GM23338 (cell line): ENCODE data around the gene NLRX1. TPM values are rescaled to one million over a fixed set of nuclear protein-coding genes. Genes with fewer than 3 reads are reported as not detected.

Experiments
- JUNB ChIP-seq: IDR thresholded peaks from one replicate; pipeline ENCODE4 v1.6.1; 2016; ENCODE audit warnings: antibody characterized with exemption; ENCODE audit not compliant: unreplicated experiment
- NANOG ChIP-seq: IDR thresholded peaks from 2 replicates; pipeline ENCODE4 v1.6.1; 2016; ENCODE audit warnings: antibody characterized with exemption, borderline replicate concordance
- REST ChIP-seq: IDR thresholded peaks from one replicate; pipeline ENCODE4 v1.6.1; 2018; ENCODE audit warnings: antibody characterized with exemption; ENCODE audit not compliant: unreplicated experiment
- ZNF331 ChIP-seq: fragments of 250-450 bp; sonication (Bioruptor Pico); IDR thresholded peaks from 2 replicates; pipeline ENCODE4 v1.5.0; 2020; ENCODE audit warnings: low read depth, mild to moderate bottlenecking, moderate library complexity
- polyA plus RNA-seq: library from polyadenylated mRNA; unstranded; fragments of >200 nt; fragmentation: Nextera tagmentation; extraction: Ambion mirVana; gene quantifications from 2 replicates; pipeline ENCODE4 v1.2.1, GENCODE V29; 2016
- total RNA-seq: library from RNA; depleted of rRNA; stranded (reverse); fragments of >200 nt; shearing (Covaris generic); gene quantifications from 2 replicates; pipeline ENCODE4 v1.2.3, GENCODE V29; 2014
- TF ChIP-seq, protein P1 (sequence below): fragments of 250-450 bp; sonication (Bioruptor Pico); IDR thresholded peaks from 2 replicates; pipeline ENCODE4 v1.5.0; 2020; ENCODE audit warnings: mild to moderate bottlenecking, moderate library complexity
- TF ChIP-seq, protein P2 (sequence below), 2 experiments: fragments of 200-600 bp in 1 of 2; sonication (generic) in 1 of 2; conservative IDR thresholded peaks; 2 replicates each; pipeline versions ENCODE4 v1.5.1 to v1.6.1; 2016 to 2017; ENCODE audit warnings: antibody characterized with exemption in 2 of 2, low read depth in 2 of 2, mild to moderate bottlenecking in 2 of 2, moderate library complexity in 1 of 2

The NLRX1 gene
- total and polyA plus RNA-seq, 2 experiments from 2014 or later, result 2.8 to 13.8 TPM

DNA sequence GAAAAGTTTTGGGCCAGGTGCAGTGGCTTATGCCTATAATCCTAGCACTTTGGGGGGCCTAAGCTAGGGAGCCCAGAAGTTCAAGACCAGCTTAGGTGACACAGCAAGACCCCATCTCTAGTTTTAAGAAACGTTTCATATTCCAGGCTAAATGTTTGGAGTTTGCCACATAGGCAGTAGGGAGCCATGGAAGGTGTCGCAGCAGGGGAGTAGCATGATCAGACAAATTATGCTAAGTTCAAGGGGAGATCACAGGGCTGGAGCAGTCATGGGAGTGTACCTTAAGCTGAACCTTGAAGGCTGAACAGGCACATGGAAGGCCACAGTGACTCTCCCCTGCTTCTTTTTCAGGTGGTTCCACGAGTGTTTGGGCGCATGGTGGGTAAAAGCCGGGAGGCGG lies 10.8 kb downstream of the NLRX1 start (continued):
- TF ChIP-seq, protein P1, sequence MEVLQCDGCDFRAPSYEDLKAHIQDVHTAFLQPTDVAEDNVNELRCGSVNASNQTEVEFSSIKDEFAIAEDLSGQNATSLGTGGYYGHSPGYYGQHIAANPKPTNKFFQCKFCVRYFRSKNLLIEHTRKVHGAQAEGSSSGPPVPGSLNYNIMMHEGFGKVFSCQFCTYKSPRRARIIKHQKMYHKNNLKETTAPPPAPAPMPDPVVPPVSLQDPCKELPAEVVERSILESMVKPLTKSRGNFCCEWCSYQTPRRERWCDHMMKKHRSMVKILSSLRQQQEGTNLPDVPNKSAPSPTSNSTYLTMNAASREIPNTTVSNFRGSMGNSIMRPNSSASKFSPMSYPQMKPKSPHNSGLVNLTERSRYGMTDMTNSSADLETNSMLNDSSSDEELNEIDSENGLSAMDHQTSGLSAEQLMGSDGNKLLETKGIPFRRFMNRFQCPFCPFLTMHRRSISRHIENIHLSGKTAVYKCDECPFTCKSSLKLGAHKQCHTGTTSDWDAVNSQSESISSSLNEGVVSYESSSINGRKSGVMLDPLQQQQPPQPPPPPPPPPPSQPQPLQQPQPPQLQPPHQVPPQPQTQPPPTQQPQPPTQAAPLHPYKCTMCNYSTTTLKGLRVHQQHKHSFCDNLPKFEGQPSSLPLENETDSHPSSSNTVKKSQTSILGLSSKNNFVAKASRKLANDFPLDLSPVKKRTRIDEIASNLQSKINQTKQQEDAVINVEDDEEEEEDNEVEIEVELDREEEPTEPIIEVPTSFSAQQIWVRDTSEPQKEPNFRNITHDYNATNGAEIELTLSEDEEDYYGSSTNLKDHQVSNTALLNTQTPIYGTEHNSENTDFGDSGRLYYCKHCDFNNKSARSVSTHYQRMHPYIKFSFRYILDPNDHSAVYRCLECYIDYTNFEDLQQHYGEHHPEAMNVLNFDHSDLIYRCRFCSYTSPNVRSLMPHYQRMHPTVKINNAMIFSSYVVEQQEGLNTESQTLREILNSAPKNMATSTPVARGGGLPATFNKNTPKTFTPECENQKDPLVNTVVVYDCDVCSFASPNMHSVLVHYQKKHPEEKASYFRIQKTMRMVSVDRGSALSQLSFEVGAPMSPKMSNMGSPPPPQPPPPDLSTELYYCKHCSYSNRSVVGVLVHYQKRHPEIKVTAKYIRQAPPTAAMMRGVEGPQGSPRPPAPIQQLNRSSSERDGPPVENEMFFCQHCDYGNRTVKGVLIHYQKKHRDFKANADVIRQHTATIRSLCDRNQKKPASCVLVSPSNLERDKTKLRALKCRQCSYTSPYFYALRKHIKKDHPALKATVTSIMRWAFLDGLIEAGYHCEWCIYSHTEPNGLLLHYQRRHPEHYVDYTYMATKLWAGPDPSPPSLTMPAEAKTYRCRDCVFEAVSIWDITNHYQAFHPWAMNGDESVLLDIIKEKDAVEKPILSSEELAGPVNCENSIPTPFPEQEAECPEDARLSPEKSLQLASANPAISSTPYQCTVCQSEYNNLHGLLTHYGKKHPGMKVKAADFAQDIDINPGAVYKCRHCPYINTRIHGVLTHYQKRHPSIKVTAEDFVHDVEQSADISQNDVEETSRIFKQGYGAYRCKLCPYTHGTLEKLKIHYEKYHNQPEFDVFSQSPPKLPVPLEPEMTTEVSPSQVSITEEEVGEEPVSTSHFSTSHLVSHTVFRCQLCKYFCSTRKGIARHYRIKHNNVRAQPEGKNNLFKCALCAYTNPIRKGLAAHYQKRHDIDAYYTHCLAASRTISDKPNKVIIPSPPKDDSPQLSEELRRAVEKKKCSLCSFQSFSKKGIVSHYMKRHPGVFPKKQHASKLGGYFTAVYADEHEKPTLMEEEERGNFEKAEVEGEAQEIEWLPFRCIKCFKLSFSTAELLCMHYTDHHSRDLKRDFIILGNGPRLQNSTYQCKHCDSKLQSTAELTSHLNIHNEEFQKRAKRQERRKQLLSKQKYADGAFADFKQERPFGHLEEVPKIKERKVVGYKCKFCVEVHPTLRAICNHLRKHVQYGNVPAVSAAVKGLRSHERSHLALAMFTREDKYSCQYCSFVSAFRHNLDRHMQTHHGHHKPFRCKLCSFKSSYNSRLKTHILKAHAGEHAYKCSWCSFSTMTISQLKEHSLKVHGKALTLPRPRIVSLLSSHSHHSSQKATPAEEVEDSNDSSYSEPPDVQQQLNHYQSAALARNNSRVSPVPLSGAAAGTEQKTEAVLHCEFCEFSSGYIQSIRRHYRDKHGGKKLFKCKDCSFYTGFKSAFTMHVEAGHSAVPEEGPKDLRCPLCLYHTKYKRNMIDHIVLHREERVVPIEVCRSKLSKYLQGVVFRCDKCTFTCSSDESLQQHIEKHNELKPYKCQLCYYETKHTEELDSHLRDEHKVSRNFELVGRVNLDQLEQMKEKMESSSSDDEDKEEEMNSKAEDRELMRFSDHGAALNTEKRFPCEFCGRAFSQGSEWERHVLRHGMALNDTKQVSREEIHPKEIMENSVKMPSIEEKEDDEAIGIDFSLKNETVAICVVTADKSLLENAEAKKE (CRISPR knock-in tag), result no peak
- TF ChIP-seq JUNB (no peak), NANOG (no peak), ZNF331 (CRISPR knock-in tag) (no peak), REST (no peak)
- TF ChIP-seq, protein P2, sequence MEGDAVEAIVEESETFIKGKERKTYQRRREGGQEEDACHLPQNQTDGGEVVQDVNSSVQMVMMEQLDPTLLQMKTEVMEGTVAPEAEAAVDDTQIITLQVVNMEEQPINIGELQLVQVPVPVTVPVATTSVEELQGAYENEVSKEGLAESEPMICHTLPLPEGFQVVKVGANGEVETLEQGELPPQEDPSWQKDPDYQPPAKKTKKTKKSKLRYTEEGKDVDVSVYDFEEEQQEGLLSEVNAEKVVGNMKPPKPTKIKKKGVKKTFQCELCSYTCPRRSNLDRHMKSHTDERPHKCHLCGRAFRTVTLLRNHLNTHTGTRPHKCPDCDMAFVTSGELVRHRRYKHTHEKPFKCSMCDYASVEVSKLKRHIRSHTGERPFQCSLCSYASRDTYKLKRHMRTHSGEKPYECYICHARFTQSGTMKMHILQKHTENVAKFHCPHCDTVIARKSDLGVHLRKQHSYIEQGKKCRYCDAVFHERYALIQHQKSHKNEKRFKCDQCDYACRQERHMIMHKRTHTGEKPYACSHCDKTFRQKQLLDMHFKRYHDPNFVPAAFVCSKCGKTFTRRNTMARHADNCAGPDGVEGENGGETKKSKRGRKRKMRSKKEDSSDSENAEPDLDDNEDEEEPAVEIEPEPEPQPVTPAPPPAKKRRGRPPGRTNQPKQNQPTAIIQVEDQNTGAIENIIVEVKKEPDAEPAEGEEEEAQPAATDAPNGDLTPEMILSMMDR (conservative IDR thresholded peaks at IDR 0.05; ENCODE audit: low read depth in 2 of 2), result no peak
